Naive B cell (primary cell): ENCODE results near the gene ZNF287. TPM values are rescaled to one million over a fixed set of nuclear protein-coding genes. Genes with fewer than 3 reads are reported as not detected.

Experiments
- ATAC-seq, 2 donors: fragments of 150-1000 bp; cut with Tn5 transposase; 2 replicates each; pipeline ENCODE4 v1.10.0; 2021; ENCODE audit warnings: low read depth in 2 of 2, mild to moderate bottlenecking in 2 of 2, moderate library complexity in 2 of 2
- DNase-seq: peaks from one replicate; pipeline ENCODE4 v3.0.0; 2022
- H3K27ac Mint-ChIP-seq, 6 donors: one replicate each; pipeline ENCODE4 v1.8.0; 2020 to 2022; ENCODE audit warnings: mild to moderate bottlenecking in 6 of 6, mixed read lengths in 6 of 6, moderate library complexity in 5 of 6, inconsistent platforms in 2 of 6
- H3K27me3 Mint-ChIP-seq, 3 donors: one replicate each; pipeline ENCODE4 v1.8.0; 2021 to 2022; ENCODE audit warnings: mixed read lengths in 3 of 3, mild to moderate bottlenecking in 1 of 3
- H3K36me3 Mint-ChIP-seq, 2 donors: one replicate each; pipeline ENCODE4 v1.8.0; 2020 to 2022; ENCODE audit warnings: mixed read lengths in 2 of 2, inconsistent platforms in 1 of 2, mild to moderate bottlenecking in 1 of 2
- H3K4me1 Mint-ChIP-seq, 3 donors: one replicate each; pipeline ENCODE4 v1.8.0; 2020 to 2022; ENCODE audit warnings: mixed read lengths in 3 of 3, inconsistent platforms in 1 of 3, mild to moderate bottlenecking in 1 of 3, moderate library complexity in 1 of 3
- H3K4me3 Mint-ChIP-seq, 8 donors: one replicate each; pipeline ENCODE4 v1.8.0; 2020 to 2022; ENCODE audit warnings: mild to moderate bottlenecking in 8 of 8, mixed read lengths in 8 of 8, moderate library complexity in 8 of 8, inconsistent platforms in 2 of 8
- H3K9me3 Mint-ChIP-seq, 7 donors: one replicate each; pipeline ENCODE4 v1.8.0; 2020 to 2022; ENCODE audit warnings: mixed read lengths in 7 of 7, mild to moderate bottlenecking in 5 of 7, inconsistent platforms in 2 of 7, moderate library complexity in 1 of 7
- polyA plus RNA-seq, 6 donors: library from polyadenylated mRNA; unstranded; fragments of 300-500 nt; fragmentation: Illumina TruSeq; gene quantifications; one replicate each; pipeline ENCODE4 v1.2.3, GENCODE V29; 2021; ENCODE audit warnings: low read depth in 6 of 6

The ZNF287 gene
- polyA plus RNA-seq, 6 donors from 2014 or later = 6.7 to 15.3 (median 9.2) TPM

DNA sequence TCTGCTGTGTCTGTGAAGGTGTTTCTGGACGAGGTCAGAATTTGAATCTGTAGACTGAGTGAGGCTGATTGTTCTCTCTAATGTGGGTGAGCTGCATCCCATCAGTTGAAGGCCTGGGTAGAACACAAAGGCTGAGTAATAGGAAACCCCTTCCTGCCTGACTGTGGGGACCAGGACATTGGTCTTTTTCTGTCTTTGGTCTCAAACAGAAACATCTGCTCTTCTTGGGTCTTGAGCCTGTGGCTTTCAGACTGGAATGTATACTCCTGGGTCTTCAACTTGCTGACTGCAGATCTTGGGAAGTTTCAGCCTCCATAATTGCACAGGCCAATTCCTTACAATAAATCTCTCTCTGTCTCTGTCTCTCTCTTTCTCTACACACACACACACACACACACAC is 57.4 kb downstream of the ZNF287 start:
- DNase-seq (no peak), ATAC-seq (no peak)
- Mint-ChIP-seq H3K27ac (peak overlapping the region in 2 of 6 donors; percentile 47 to 85), H3K9me3 (no peaks in the 10 kb centered on the region), H3K4me3 (no peak overlapping the region), H3K27me3 (peaks cover 15 to 38% (median 35%) of the 10 kb centered on the region in 3 donors), H3K36me3 (no peaks in the 10 kb centered on the region), H3K4me1 (peaks cover 5 to 9% (median 8%) of the 10 kb centered on the region in 3 donors)

GRCh38 chr17:16507918-16508533 is 61.0 kb downstream of the ZNF287 start:
- H3K36me3 Mint-ChIP-seq = no peaks in the 10 kb centered on the region
- peaks cover 5 to 8% (median 5%) of the 10 kb centered on the region in 3 donors for H3K4me1 Mint-ChIP-seq
- H3K9me3 Mint-ChIP-seq = no peaks in the 10 kb centered on the region
- peak overlapping the region in 1 of 8 donors; percentile 47 for H3K4me3 Mint-ChIP-seq
- H3K27me3 Mint-ChIP-seq = peaks cover 6 to 31% (median 14%) of the 10 kb centered on the region in 3 donors
- no peak overlapping the region for H3K27ac Mint-ChIP-seq
- DNase-seq (no peak), ATAC-seq (no peak)

- Mint-ChIP-seq H3K4me1 (no peaks in the 10 kb centered on the region), H3K36me3 (no peaks in the 10 kb centered on the region), H3K4me3 (no peak overlapping the region)
These were observed 62.8 kb downstream of the ZNF287 start for GRCh38 chr17:16506188-16506587.

GRCh38 chr17:16504984-16505383 is 64.0 kb downstream of the ZNF287 start:
- no peak overlapping the region for H3K27ac Mint-ChIP-seq
- H3K4me3 Mint-ChIP-seq = no peak overlapping the region
- H3K9me3 Mint-ChIP-seq = no peaks in the 10 kb centered on the region
- DNase-seq (no peak), ATAC-seq (no peak)
- peaks cover 11 to 31% (median 19%) of the 10 kb centered on the region in 3 donors for H3K27me3 Mint-ChIP-seq
- H3K4me1 Mint-ChIP-seq = no peaks in the 10 kb centered on the region
- H3K36me3 Mint-ChIP-seq = no peaks in the 10 kb centered on the region

More at GRCh38 chr17:16506188-16506587, 62.8 kb downstream of the ZNF287 start:
- DNase-seq = no peak
- Mint-ChIP-seq H3K27ac (no peak overlapping the region), H3K9me3 (no peaks in the 10 kb centered on the region), H3K27me3 (peaks cover 7 to 31% (median 19%) of the 10 kb centered on the region in 3 donors)
- no peak for ATAC-seq

Other genes with a start within 250 kb of the ZNF287 start
- gene CENPV, start 215.7 kb downstream of the ZNF287 start, polyA plus RNA-seq = 10 to 100 TPM; 13.3 to 34.2 (median 15.9) TPM
- gene UBB, start 188.1 kb downstream of the ZNF287 start, polyA plus RNA-seq = 1,000 to 10,000 TPM; 2,209 to 2,817 (median 2,696) TPM
- gene TRPV2, start 153.6 kb downstream of the ZNF287 start, polyA plus RNA-seq = 10 to 100 TPM; 36.2 to 59.9 (median 44.0) TPM
- 1 to 10 TPM in 3 of 6 donors, under 1 TPM in 3; 0.21 to 1.9 (median 1.1) TPM for gene LRRC75A, start 77.0 kb downstream of the ZNF287 start, polyA plus RNA-seq
- 10 to 100 TPM in 1 of 6 donors, 1 to 10 TPM in 5; 5.5 to 13.3 (median 6.7) TPM for gene ZNF624, start 84.6 kb upstream of the ZNF287 start, polyA plus RNA-seq
- gene CCDC144A, start 121.0 kb upstream of the ZNF287 start, polyA plus RNA-seq = under 1 TPM in 2 of 6 donors, not detected in 4; 0.04 to 0.13 TPM